IPS-18a (cell line): ENCODE data around the gene CUBN.

Source experiments
- H3K27ac ChIP-seq: one replicate; pipeline ENCODE4 v1.5.1; 2013; ENCODE audit warnings: low read length
- H3K27me3 ChIP-seq: one replicate; pipeline ENCODE4 v1.6.1; 2013; ENCODE audit warnings: mild to moderate bottlenecking, low read length; ENCODE audit not compliant: control insufficient read depth, insufficient read depth
- H3K36me3 ChIP-seq: one replicate; pipeline ENCODE4 v1.6.1; 2013; ENCODE audit warnings: low read depth, low read length; ENCODE audit not compliant: control insufficient read depth
- H3K4me1 ChIP-seq: one replicate; pipeline ENCODE4 v1.6.1; 2013; ENCODE audit warnings: low read depth, low read length; ENCODE audit not compliant: control insufficient read depth
- H3K4me3 ChIP-seq: one replicate; pipeline ENCODE4 v1.5.1; 2013; ENCODE audit warnings: low read length
- H3K9ac ChIP-seq: one replicate; pipeline ENCODE4 v1.6.1; 2013; ENCODE audit warnings: mild to moderate bottlenecking, low read length, moderate library complexity
- H3K9me3 ChIP-seq: one replicate; pipeline ENCODE4 v1.6.1; 2013; ENCODE audit warnings: low read depth, low read length; ENCODE audit not compliant: control insufficient read depth

CUBN gene

GRCh38 chr10:17001961-17002749 is 127.5 kb downstream of the CUBN start:
- Histone ChIP-seq H3K36me3 (no peaks in the 10 kb centered on the region), H3K9me3 (no peaks in the 10 kb centered on the region), H3K27ac (no peak overlapping the region), H3K9ac (no peak overlapping the region), H3K4me1 (no peaks in the 10 kb centered on the region), H3K27me3 (no peaks in the 10 kb centered on the region), H3K4me3 (no peak overlapping the region)

GRCh38 chr10:17001297-17001744 is 128.3 kb downstream of the CUBN start:
- no peak overlapping the region for H3K9ac ChIP-seq
- no peaks in the 10 kb centered on the region for H3K9me3 ChIP-seq
- H3K27ac ChIP-seq: no peak overlapping the region
- H3K4me1 ChIP-seq: no peaks in the 10 kb centered on the region
- no peaks in the 10 kb centered on the region for H3K36me3 ChIP-seq
- no peak overlapping the region for H3K4me3 ChIP-seq
- H3K27me3 ChIP-seq: no peaks in the 10 kb centered on the region

- Histone ChIP-seq H3K4me3 (no peak overlapping the region), H3K4me1 (no peaks in the 10 kb centered on the region), H3K27me3 (no peaks in the 10 kb centered on the region), H3K9me3 (no peaks in the 10 kb centered on the region), H3K36me3 (no peaks in the 10 kb centered on the region), H3K27ac (no peak overlapping the region), H3K9ac (no peak overlapping the region)
Measured at GRCh38 chr10:16999665-17000451, 129.8 kb downstream of the CUBN start.

- H3K36me3 ChIP-seq: no peaks in the 10 kb centered on the region
- no peaks in the 10 kb centered on the region for H3K9me3 ChIP-seq
- peaks cover 2% of the 10 kb centered on the region for H3K4me1 ChIP-seq
- no peak overlapping the region for H3K4me3 ChIP-seq
- no peak overlapping the region for H3K27ac ChIP-seq
- H3K27me3 ChIP-seq: no peaks in the 10 kb centered on the region
- peak overlapping the region; percentile 8 for H3K9ac ChIP-seq
Measured at GRCh38 chr10:16996530-16996964, 133.1 kb downstream of the CUBN start.

- Histone ChIP-seq H3K4me3 (no peak overlapping the region), H3K9me3 (no peaks in the 10 kb centered on the region), H3K36me3 (no peaks in the 10 kb centered on the region), H3K27ac (no peak overlapping the region), H3K27me3 (no peaks in the 10 kb centered on the region), H3K4me1 (peaks cover 2% of the 10 kb centered on the region), H3K9ac (peak overlapping the region; percentile 8)
Measured at GRCh38 chr10:16995867-16996529, 133.6 kb downstream of the CUBN start.

GRCh38 chr10:16993186-16993585 is 136.4 kb downstream of the CUBN start:
- no peaks in the 10 kb centered on the region for H3K9me3 ChIP-seq
- H3K27ac ChIP-seq: no peak overlapping the region
- H3K36me3 ChIP-seq: no peaks in the 10 kb centered on the region
- H3K4me1 ChIP-seq: peaks cover 2% of the 10 kb centered on the region
- no peak overlapping the region for H3K9ac ChIP-seq
- no peaks in the 10 kb centered on the region for H3K27me3 ChIP-seq
- no peak overlapping the region for H3K4me3 ChIP-seq

GRCh38 chr10:16992611-16993119 is 136.9 kb downstream of the CUBN start:
- H3K36me3 ChIP-seq: no peaks in the 10 kb centered on the region
- no peak overlapping the region for H3K27ac ChIP-seq
- no peaks in the 10 kb centered on the region for H3K27me3 ChIP-seq
- H3K4me1 ChIP-seq: peaks cover 2% of the 10 kb centered on the region
- no peaks in the 10 kb centered on the region for H3K9me3 ChIP-seq
- H3K4me3 ChIP-seq: no peak overlapping the region
- H3K9ac ChIP-seq: no peak overlapping the region

GRCh38 chr10:16991011-16991410 is 138.6 kb downstream of the CUBN start:
- Histone ChIP-seq H3K27me3 (no peaks in the 10 kb centered on the region), H3K4me1 (peaks cover 14% of the 10 kb centered on the region), H3K27ac (no peak overlapping the region), H3K36me3 (no peaks in the 10 kb centered on the region), H3K4me3 (no peak overlapping the region), H3K9ac (no peak overlapping the region), H3K9me3 (no peaks in the 10 kb centered on the region)

GRCh38 chr10:16989826-16990293 is 139.8 kb downstream of the CUBN start:
- Histone ChIP-seq H3K27me3 (no peaks in the 10 kb centered on the region), H3K9ac (no peak overlapping the region), H3K36me3 (no peaks in the 10 kb centered on the region), H3K4me3 (no peak overlapping the region), H3K27ac (no peak overlapping the region), H3K9me3 (no peaks in the 10 kb centered on the region), H3K4me1 (peaks cover 14% of the 10 kb centered on the region)

- Histone ChIP-seq H3K4me1 (peaks cover 13% of the 10 kb centered on the region), H3K36me3 (no peaks in the 10 kb centered on the region), H3K27ac (no peak overlapping the region), H3K27me3 (no peaks in the 10 kb centered on the region), H3K9ac (no peak overlapping the region), H3K4me3 (no peak overlapping the region), H3K9me3 (no peaks in the 10 kb centered on the region)
Measured at GRCh38 chr10:16988900-16989299, 140.7 kb downstream of the CUBN start.

- H3K9me3 ChIP-seq: no peaks in the 10 kb centered on the region
- no peak overlapping the region for H3K27ac ChIP-seq
- no peak overlapping the region for H3K4me3 ChIP-seq
- no peak overlapping the region for H3K9ac ChIP-seq
- no peaks in the 10 kb centered on the region for H3K36me3 ChIP-seq
- H3K27me3 ChIP-seq: no peaks in the 10 kb centered on the region
- H3K4me1 ChIP-seq: peaks cover 11% of the 10 kb centered on the region
Measured at GRCh38 chr10:16987976-16988610, 141.5 kb downstream of the CUBN start.
